ENCODE results near the gene RUFY1. TPM values are rescaled to one million over a fixed set of nuclear protein-coding genes. Genes with fewer than 3 reads are reported as not detected.
"Not testable (repeated sequence)": the region's sequence is repeated elsewhere in the genome, so short reads cannot be mapped to it uniquely, and the experiment has no call there.

The RUFY1 gene
- total RNA-seq, 4 donors from 2014 or later, result 39.7 to 62.2 (median 47.9) TPM

DNA sequence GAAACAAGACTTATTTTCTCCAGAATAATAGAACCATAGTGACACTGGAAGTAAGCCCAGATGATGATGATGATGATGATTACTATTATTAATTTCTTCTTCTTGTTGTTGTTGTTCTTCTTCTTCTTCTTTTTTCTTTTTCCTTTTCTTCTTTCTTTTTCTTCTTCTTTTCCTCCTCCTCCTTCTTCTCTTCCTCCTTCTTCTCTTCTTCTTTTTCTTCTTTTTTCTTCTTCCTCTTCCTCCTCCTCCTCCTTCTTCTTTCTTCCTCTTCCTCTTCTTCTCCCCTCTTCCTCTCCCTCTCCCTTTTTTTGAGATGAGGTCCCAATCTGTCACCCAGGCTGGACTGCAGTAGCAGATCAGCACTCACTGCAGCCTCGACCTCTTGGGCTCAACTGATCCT is 40.5 kb upstream of the RUFY1 start:
- ATAC-seq (ENCODE audit: low FRiP score) (no peak), DNase-seq (ENCODE audit: low spot score) (no peak)
- TF ChIP-seq CTCF (IDR thresholded peaks at IDR 0.05), result no peak

- no peak for TF ChIP-seq CTCF (IDR thresholded peaks at IDR 0.05)
- ATAC-seq (ENCODE audit: low FRiP score) (no peak), DNase-seq (ENCODE audit: low spot score) (no peak)
These were observed 37.8 kb upstream of the RUFY1 start for GRCh38 chr5:179512452-179513000.

- DNase-seq (ENCODE audit: low spot score), result not testable (repeated sequence)
These were observed 34.9 kb upstream of the RUFY1 start for GRCh38 chr5:179515501-179515900.

GRCh38 chr5:179516221-179516620 is 34.1 kb upstream of the RUFY1 start:
- ATAC-seq (ENCODE audit: low FRiP score) (no peak), DNase-seq (ENCODE audit: low spot score) (no peak)
- TF ChIP-seq CTCF (IDR thresholded peaks at IDR 0.05), result no peak

More at GRCh38 chr5:179515501-179515900, 34.9 kb upstream of the RUFY1 start:
- not testable (repeated sequence) for ATAC-seq (ENCODE audit: low FRiP score)

- not testable (repeated sequence) for ATAC-seq (ENCODE audit: low FRiP score); DNase-seq (ENCODE audit: low spot score)
These were observed 32.6 kb upstream of the RUFY1 start for GRCh38 chr5:179517746-179518145.

GRCh38 chr5:179518369-179518768 is 32.0 kb upstream of the RUFY1 start:
- ATAC-seq (ENCODE audit: low FRiP score); DNase-seq (ENCODE audit: low spot score): not testable (repeated sequence)

- not testable (repeated sequence) for ATAC-seq (ENCODE audit: low FRiP score); DNase-seq (ENCODE audit: low spot score)
These were observed 30.8 kb upstream of the RUFY1 start for GRCh38 chr5:179519416-179520070.

GRCh38 chr5:179522107-179522506 is 28.2 kb upstream of the RUFY1 start:
- DNase-seq (ENCODE audit: low spot score); ATAC-seq (ENCODE audit: low FRiP score): not testable (repeated sequence)

GRCh38 chr5:179526978-179527377 is 23.4 kb upstream of the RUFY1 start:
- no peak for TF ChIP-seq CTCF (IDR thresholded peaks at IDR 0.05)
- DNase-seq (ENCODE audit: low spot score) (no peak), ATAC-seq (ENCODE audit: low FRiP score) (no peak)

Data from omental fat pad (tissue), 4 donors.